ENCODE results near the gene PRKACA. TPM values are rescaled to one million over a fixed set of nuclear protein-coding genes. Genes with fewer than 3 reads are reported as not detected.

Gene PRKACA
- total RNA-seq, 1 donor from 2014 or later: 87.1 TPM

GRCh38 chr19:14102756-14103155, 14.8 kb downstream of the PRKACA start:
- intact Hi-C loops (cut with DNase I): no loop called here
- DNase-seq (no peak), ATAC-seq (no peak)
- Histone ChIP-seq H3K36me3 (peaks cover 96% of the 10 kb centered on the region), H3K27me3 (ENCODE audit: low read depth) (no peaks in the 10 kb centered on the region), H3K4me3 (no peak overlapping the region), H3K4me1 (no peaks in the 10 kb centered on the region), H3K27ac (no peak overlapping the region), H3K9me3 (no peaks in the 10 kb centered on the region)
- TF ChIP-seq CTCF (IDR thresholded peaks at IDR 0.05): no peak

- Histone ChIP-seq H3K9me3 (no peaks in the 10 kb centered on the region), H3K4me1 (no peaks in the 10 kb centered on the region), H3K27ac (no peak overlapping the region), H3K27me3 (ENCODE audit: low read depth) (no peaks in the 10 kb centered on the region), H3K36me3 (peaks cover 96% of the 10 kb centered on the region), H3K4me3 (no peak overlapping the region)
- DNase-seq (no peak), ATAC-seq (no peak)
- no peak for TF ChIP-seq CTCF (IDR thresholded peaks at IDR 0.05)
- intact Hi-C loops (cut with DNase I): no loop called here
These were observed 15.4 kb downstream of the PRKACA start for GRCh38 chr19:14102102-14102696.

GRCh38 chr19:14101003-14101545, 16.5 kb downstream of the PRKACA start:
- no peak for TF ChIP-seq CTCF (IDR thresholded peaks at IDR 0.05)
- Histone ChIP-seq H3K9me3 (no peaks in the 10 kb centered on the region), H3K36me3 (peaks cover 95% of the 10 kb centered on the region), H3K27me3 (ENCODE audit: low read depth) (no peaks in the 10 kb centered on the region), H3K4me1 (no peaks in the 10 kb centered on the region), H3K27ac (no peak overlapping the region), H3K4me3 (no peak overlapping the region)
- intact Hi-C loops (cut with DNase I): no loop called here
- ATAC-seq (no peak), DNase-seq (no peak)

GRCh38 chr19:14097532-14098151, 19.9 kb downstream of the PRKACA start:
- Histone ChIP-seq H3K4me3 (no peak overlapping the region), H3K36me3 (peaks cover 64% of the 10 kb centered on the region), H3K9me3 (peaks cover 4% of the 10 kb centered on the region), H3K4me1 (no peaks in the 10 kb centered on the region), H3K27me3 (ENCODE audit: low read depth) (no peaks in the 10 kb centered on the region), H3K27ac (no peak overlapping the region)
- ATAC-seq (peak in 1 of 2 donors; percentile 7), DNase-seq (no peak)
- no peak for TF ChIP-seq CTCF (IDR thresholded peaks at IDR 0.05)
- intact Hi-C loops (cut with DNase I): no loop called here

- DNase-seq (no peak), ATAC-seq (no peak)
- TF ChIP-seq CTCF (IDR thresholded peaks at IDR 0.05): no peak
- Histone ChIP-seq H3K9me3 (peaks cover 4% of the 10 kb centered on the region), H3K4me1 (peaks cover 8% of the 10 kb centered on the region), H3K27ac (no peak overlapping the region), H3K36me3 (peaks cover 52% of the 10 kb centered on the region), H3K27me3 (ENCODE audit: low read depth) (no peaks in the 10 kb centered on the region), H3K4me3 (no peak overlapping the region)
- intact Hi-C loops (cut with DNase I): no loop called here
These were observed 21.1 kb downstream of the PRKACA start for GRCh38 chr19:14096272-14096992.

All from lower lobe of right lung (tissue), 2 donors.